Activated naive CD4-positive, alpha-beta T cell treated with anti-CD3 and anti-CD28 coated beads, Interleukin-2, amount 50 U/mL, for 24 hours (primary cell): Measurements from ENCODE around the gene CD300LF.
A peak's percentile ranks its signal among the peaks of the same experiment; 100 is the strongest.

Experiments used
- H3K27ac Mint-ChIP-seq: one replicate; pipeline ENCODE4 v1.8.0; 2021; ENCODE audit warnings: mild to moderate bottlenecking, mixed read lengths
- H3K27me3 Mint-ChIP-seq: one replicate; pipeline ENCODE4 v1.8.0; 2021; ENCODE audit warnings: mixed read lengths
- H3K36me3 Mint-ChIP-seq: one replicate; pipeline ENCODE4 v1.8.0; 2021; ENCODE audit warnings: mixed read lengths
- H3K4me1 Mint-ChIP-seq: one replicate; pipeline ENCODE4 v1.8.0; 2021; ENCODE audit warnings: mixed read lengths
- H3K4me3 Mint-ChIP-seq: one replicate; pipeline ENCODE4 v1.8.0; 2021; ENCODE audit warnings: mild to moderate bottlenecking, mixed read lengths
- H3K9me3 Mint-ChIP-seq: one replicate; pipeline ENCODE4 v1.8.0; 2021; ENCODE audit warnings: mixed read lengths

CD300LF gene

GRCh38 chr17:74712756-74713155, at the start of gene CD300LF:
Gene CD300LF (minus strand): TSS chr17:74712923. CDS start chr17:74712866, 57 bp downstream.
- peaks cover 6% of the 10 kb centered on the region for H3K4me1 Mint-ChIP-seq
- no peak within 1 kb of the TSS for H3K4me3 Mint-ChIP-seq
- H3K27ac Mint-ChIP-seq = peak within 1 kb of the TSS; percentile 24
- H3K27me3 Mint-ChIP-seq = no peaks in the 10 kb centered on the region
- H3K9me3 Mint-ChIP-seq = no peaks in the 10 kb centered on the region
- H3K36me3 Mint-ChIP-seq = peaks cover 2% of the 10 kb centered on the region

- Mint-ChIP-seq H3K27ac (no peak overlapping the region), H3K27me3 (no peaks in the 10 kb centered on the region), H3K36me3 (no peaks in the 10 kb centered on the region), H3K4me3 (no peak overlapping the region), H3K9me3 (no peaks in the 10 kb centered on the region), H3K4me1 (peaks cover 58% of the 10 kb centered on the region)
These were observed 49.2 kb upstream of the CD300LF start for GRCh38 chr17:74761931-74762330.

- Mint-ChIP-seq H3K27me3 (no peaks in the 10 kb centered on the region), H3K36me3 (no peaks in the 10 kb centered on the region), H3K4me1 (peaks cover 59% of the 10 kb centered on the region), H3K27ac (peak overlapping the region; percentile 80), H3K4me3 (no peak overlapping the region), H3K9me3 (no peaks in the 10 kb centered on the region)
These were observed 48.7 kb upstream of the CD300LF start for GRCh38 chr17:74761419-74761818.

- Mint-ChIP-seq H3K36me3 (no peaks in the 10 kb centered on the region), H3K9me3 (no peaks in the 10 kb centered on the region), H3K27ac (peak overlapping the region; percentile 51), H3K27me3 (no peaks in the 10 kb centered on the region), H3K4me3 (peak overlapping the region; percentile 30), H3K4me1 (peaks cover 63% of the 10 kb centered on the region)
These were observed 47.8 kb upstream of the CD300LF start for GRCh38 chr17:74760404-74761105.

- Mint-ChIP-seq H3K27me3 (no peaks in the 10 kb centered on the region), H3K9me3 (no peaks in the 10 kb centered on the region), H3K36me3 (no peaks in the 10 kb centered on the region), H3K4me3 (peak overlapping the region; percentile 30), H3K27ac (peak overlapping the region; percentile 88), H3K4me1 (peaks cover 69% of the 10 kb centered on the region)
These were observed 47.2 kb upstream of the CD300LF start for GRCh38 chr17:74759941-74760340.

- Mint-ChIP-seq H3K9me3 (no peaks in the 10 kb centered on the region), H3K4me3 (peak overlapping the region; percentile 61), H3K36me3 (no peaks in the 10 kb centered on the region), H3K27ac (peak overlapping the region; percentile 88), H3K27me3 (no peaks in the 10 kb centered on the region), H3K4me1 (peaks cover 74% of the 10 kb centered on the region)
These were observed 46.6 kb upstream of the CD300LF start for GRCh38 chr17:74759243-74759801.

GRCh38 chr17:74758848-74759168, 46.1 kb upstream of the CD300LF start:
- Mint-ChIP-seq H3K36me3 (no peaks in the 10 kb centered on the region), H3K4me1 (peaks cover 76% of the 10 kb centered on the region), H3K4me3 (peak overlapping the region; percentile 61), H3K27ac (peak overlapping the region; percentile 80), H3K27me3 (no peaks in the 10 kb centered on the region), H3K9me3 (no peaks in the 10 kb centered on the region)

GRCh38 chr17:74757931-74758847, 45.5 kb upstream of the CD300LF start:
- Mint-ChIP-seq H3K4me1 (peaks cover 82% of the 10 kb centered on the region), H3K27ac (peak overlapping the region; percentile 84), H3K36me3 (no peaks in the 10 kb centered on the region), H3K4me3 (peak overlapping the region; percentile 61), H3K9me3 (no peaks in the 10 kb centered on the region), H3K27me3 (no peaks in the 10 kb centered on the region)

- Mint-ChIP-seq H3K27me3 (no peaks in the 10 kb centered on the region), H3K36me3 (peaks cover 2% of the 10 kb centered on the region), H3K27ac (peak overlapping the region; percentile 30), H3K4me3 (no peak overlapping the region), H3K9me3 (no peaks in the 10 kb centered on the region), H3K4me1 (peaks cover 83% of the 10 kb centered on the region)
These were observed 44.8 kb upstream of the CD300LF start for GRCh38 chr17:74757502-74757901.

- peaks cover 5% of the 10 kb centered on the region for H3K36me3 Mint-ChIP-seq
- no peaks in the 10 kb centered on the region for H3K27me3 Mint-ChIP-seq
- no peaks in the 10 kb centered on the region for H3K9me3 Mint-ChIP-seq
- H3K4me3 Mint-ChIP-seq = peak overlapping the region; percentile 11
- peaks cover 89% of the 10 kb centered on the region for H3K4me1 Mint-ChIP-seq
- peak overlapping the region; percentile 77 for H3K27ac Mint-ChIP-seq
These were observed 44.2 kb upstream of the CD300LF start for GRCh38 chr17:74756891-74757290.

- no peaks in the 10 kb centered on the region for H3K27me3 Mint-ChIP-seq
- H3K4me3 Mint-ChIP-seq = no peak overlapping the region
- no peaks in the 10 kb centered on the region for H3K9me3 Mint-ChIP-seq
- H3K36me3 Mint-ChIP-seq = peaks cover 5% of the 10 kb centered on the region
- peaks cover 90% of the 10 kb centered on the region for H3K4me1 Mint-ChIP-seq
- no peak overlapping the region for H3K27ac Mint-ChIP-seq
These were observed 42.8 kb upstream of the CD300LF start for GRCh38 chr17:74755533-74755932.

- Mint-ChIP-seq H3K36me3 (peaks cover 5% of the 10 kb centered on the region), H3K4me1 (peaks cover 87% of the 10 kb centered on the region), H3K27ac (peak overlapping the region; percentile 41), H3K9me3 (no peaks in the 10 kb centered on the region), H3K4me3 (peak overlapping the region; percentile 72), H3K27me3 (no peaks in the 10 kb centered on the region)
These were observed 42.1 kb upstream of the CD300LF start for GRCh38 chr17:74754832-74755231.

GRCh38 chr17:74752822-74753401, 40.2 kb upstream of the CD300LF start:
- Mint-ChIP-seq H3K4me3 (peak overlapping the region; percentile 72), H3K36me3 (peaks cover 5% of the 10 kb centered on the region), H3K27ac (peak overlapping the region; percentile 94), H3K27me3 (no peaks in the 10 kb centered on the region), H3K9me3 (no peaks in the 10 kb centered on the region), H3K4me1 (peaks cover 72% of the 10 kb centered on the region)

GRCh38 chr17:74752415-74752814, 39.7 kb upstream of the CD300LF start:
- H3K4me1 Mint-ChIP-seq = peaks cover 72% of the 10 kb centered on the region
- H3K27ac Mint-ChIP-seq = peak overlapping the region; percentile 94
- H3K9me3 Mint-ChIP-seq = no peaks in the 10 kb centered on the region
- no peaks in the 10 kb centered on the region for H3K27me3 Mint-ChIP-seq
- peak overlapping the region; percentile 72 for H3K4me3 Mint-ChIP-seq
- H3K36me3 Mint-ChIP-seq = peaks cover 5% of the 10 kb centered on the region

- Mint-ChIP-seq H3K27ac (peak overlapping the region; percentile 98), H3K9me3 (no peaks in the 10 kb centered on the region), H3K4me1 (peaks cover 74% of the 10 kb centered on the region), H3K4me3 (peak overlapping the region; percentile 99), H3K36me3 (peaks cover 5% of the 10 kb centered on the region), H3K27me3 (no peaks in the 10 kb centered on the region)
These were observed 37.8 kb upstream of the CD300LF start for GRCh38 chr17:74750327-74751069.
